A549 (cell line): ENCODE measurements around the gene LRRC28. TPM values are rescaled to one million over a fixed set of nuclear protein-coding genes. Genes with fewer than 3 reads are reported as not detected.

Source experiments
- ATAC-seq, 2 experiments: fragments of 200-7000 bp in 1 of 2; fragments of >200 bp in 1 of 2; cut with Nextera tagmentation in 1 of 2; cut with Tn5 transposase in 1 of 2; 3 replicates each; pipeline versions ENCODE4 v1.8.0 to v1.9.1; 2018 to 2020; ENCODE audit warnings: mild to moderate bottlenecking in 1 of 2, moderate library complexity in 1 of 2
- CTCF ChIA-PET: fragments of 300-600 bp; sonication (Branson Sonifier 250); formaldehyde crosslinking; extraction: SDS; loops from one replicate; lab custom pipeline; 2021; ENCODE audit warnings: antibody characterized with exemption, inconsistent platforms; lab: Yijun Ruan, JAX
- POLR2A ChIA-PET: fragments of 350-600 bp; formaldehyde crosslinking; extraction: SDS; loops from one replicate; lab custom pipeline; 2021; ENCODE audit warnings: antibody characterized with exemption, inconsistent platforms; lab: Yijun Ruan, JAX
- DNase-seq, 2 experiments: peaks; one replicate each; pipeline versions ENCODE4 v3.0.0 to v3.0.0-alpha.2; 2011 to 2016; ENCODE audit warnings: low read depth in 1 of 2, low spot score in 1 of 2
- FAIRE-seq: peaks from 2 replicates; lab custom pipeline; 2011; peaks lifted over from hg19 to GRCh38; lab: Jason Lieb, UNC
- H3K27ac ChIP-seq, 2 experiments: fragments of >200 bp; sonication (Bioruptor Twin); formaldehyde crosslinking; 3 replicates each; pipeline ENCODE4 v1.5.1; 2016 to 2017
- H3K4me1 ChIP-seq: fragments of >200 bp; sonication (Bioruptor Twin); formaldehyde crosslinking; 3 replicates; pipeline ENCODE4 v1.6.1; 2016
- H3K4me2 ChIP-seq: fragments of >200 bp; sonication (Bioruptor Twin); formaldehyde crosslinking; 3 replicates; pipeline ENCODE4 v1.6.1; 2016
- H3K4me3 ChIP-seq: fragments of >200 bp; sonication (Bioruptor Twin); formaldehyde crosslinking; 3 replicates; pipeline ENCODE4 v1.5.1; 2016
- H3K9me3 ChIP-seq: fragments of >200 bp; sonication (Bioruptor Twin); formaldehyde crosslinking; 3 replicates; pipeline ENCODE4 v1.6.1; 2016
- BCL3 ChIP-seq: fragments of >200 bp; sonication (Bioruptor Twin); formaldehyde crosslinking; IDR thresholded peaks from 3 replicates; pipeline ENCODE4 v1.6.1; 2016
- CHD4 ChIP-seq: fragments of 200-600 bp; sonication (generic); IDR thresholded peaks from 2 replicates; pipeline ENCODE4 v1.6.1; 2016; ENCODE audit warnings: antibody characterized with exemption, mild to moderate bottlenecking, borderline replicate concordance
- CTCF ChIP-seq: fragments of >200 bp; sonication (Bioruptor Twin); formaldehyde crosslinking; IDR thresholded peaks from 3 replicates; pipeline ENCODE4 v1.5.1; 2016
- GATA3 ChIP-seq: IDR thresholded peaks from 2 replicates; pipeline ENCODE4 v1.6.1; 2012; ENCODE audit warnings: borderline replicate concordance
- HDAC2 ChIP-seq: fragments of 200-600 bp; sonication (generic); IDR thresholded peaks from 2 replicates; pipeline ENCODE4 v1.6.1; 2016
- HMGXB4 ChIP-seq: fragments of 250-450 bp; sonication (Bioruptor Pico); IDR thresholded peaks from 2 replicates; pipeline ENCODE4 v1.5.0; 2021; ENCODE audit warnings: mild to moderate bottlenecking, moderate library complexity, borderline replicate concordance
- HOXB5 ChIP-seq: fragments of 250-450 bp; sonication (Bioruptor Pico); IDR thresholded peaks from 2 replicates; pipeline ENCODE4 v1.5.0; 2020; ENCODE audit warnings: mild to moderate bottlenecking, moderate library complexity
- JUN ChIP-seq, 2 experiments: fragments of >200 bp; sonication (Bioruptor Twin); formaldehyde crosslinking; IDR thresholded peaks; 2 replicates in 1 of 2; 3 replicates in 1 of 2; pipeline ENCODE4 v1.6.1; 2016 to 2017
- NFE2L2 ChIP-seq: fragments of 150-350 bp; conservative IDR thresholded peaks from 2 replicates; pipeline ENCODE4 v1.6.1; 2014; ENCODE audit warnings: low read length
- NR3C1 ChIP-seq: fragments of >200 bp; sonication (Bioruptor Twin); formaldehyde crosslinking; IDR thresholded peaks from 3 replicates; pipeline ENCODE4 v1.6.1; 2017
- PHF8 ChIP-seq: fragments of 200-600 bp; sonication (generic); IDR thresholded peaks from 2 replicates; pipeline ENCODE4 v1.6.1; 2016; ENCODE audit warnings: low read depth, mild to moderate bottlenecking, antibody characterized with exemption, moderate library complexity, borderline replicate concordance
- POLR2A ChIP-seq: IDR thresholded peaks from 2 replicates; pipeline ENCODE4 v1.6.1; 2012; ENCODE audit warnings: mild to moderate bottlenecking, low read length
- REST ChIP-seq: fragments of 200-600 bp; sonication (generic); IDR thresholded peaks from 2 replicates; pipeline ENCODE4 v1.6.1; 2016; ENCODE audit warnings: antibody characterized with exemption, mild to moderate bottlenecking, moderate library complexity
- RFX5 ChIP-seq: fragments of 450-650 bp; IDR thresholded peaks from 2 replicates; pipeline ENCODE4 v1.7.1; 2014; ENCODE audit warnings: antibody characterized with exemption, mild to moderate bottlenecking, moderate library complexity
- TP53 ChIP-seq: fragments of 250-450 bp; sonication (Bioruptor Pico); IDR thresholded peaks from 2 replicates; pipeline ENCODE4 v1.5.0; 2021; ENCODE audit warnings: mild to moderate bottlenecking, moderate library complexity
- ZC3H11A ChIP-seq: fragments of 450-650 bp; IDR thresholded peaks from 2 replicates; pipeline ENCODE4 v1.6.1; 2014; ENCODE audit warnings: antibody characterized with exemption, mild to moderate bottlenecking
- ZFP36 ChIP-seq: fragments of 450-650 bp; IDR thresholded peaks from 2 replicates; pipeline ENCODE4 v1.6.1; 2014; ENCODE audit warnings: borderline replicate concordance; ENCODE audit not compliant: partially characterized antibody
- ZNF302 ChIP-seq: fragments of 250-450 bp; sonication (Bioruptor Pico); IDR thresholded peaks from 2 replicates; pipeline ENCODE4 v1.9.0; 2021; ENCODE audit warnings: inconsistent platforms, mild to moderate bottlenecking, moderate library complexity
- WGBS: methylation state at CpG from one replicate; pipeline ENCODE4 v1.1.6; 2017; ENCODE audit errors: missing lambda C conversion rate; 5-methylcytosine and 5-hydroxymethylcytosine counted together
- polyA plus RNA-seq, 4 experiments: library from polyadenylated mRNA; depleted of rRNA in 3 of 4; stranded (reverse); fragments of >200 nt; fragmentation: RNase III in 1 of 4; extraction: RNeasy Plus Mini Kit Qiagen cat#74134 plus additional on column Dnase treatment in 1 of 4; gene quantifications; 2 replicates in 3 of 4; 3 replicates in 1 of 4; pipeline ENCODE4 v1.2.3, GENCODE V29; 2011 to 2017

LRRC28 gene
- polyA plus RNA-seq, 2 of the 4 experiments (the other 2 are of a cell fraction): 19.6 to 62.4 TPM

GRCh38 chr15:99210334-99210733 lies 40.9 kb upstream of the LRRC28 start:
- ATAC-seq: no peak
- no peak for TF ChIP-seq RFX5
- no peak for DNase-seq
- FAIRE-seq: no peak
- CTCF ChIA-PET: interaction anchor here (1.0 to 18.4 kb wide), 5 partner anchors 15 to 768 kb away, joined by 3 to 372 read pairs (median 5); partner anchors contain the start of gene SYNM
- H3K27ac ChIP-seq: no peak overlapping the region
- H3K4me3 ChIP-seq: no peak overlapping the region
- no peak overlapping the region for H3K4me2 ChIP-seq
- POLR2A ChIA-PET: no interaction called here
- H3K4me1 ChIP-seq: peaks cover 16% of the 10 kb centered on the region
- H3K9me3 ChIP-seq: peaks cover 6% of the 10 kb centered on the region; the same call in 1 of the 3 replicates

GRCh38 chr15:99211926-99212325 lies 39.4 kb upstream of the LRRC28 start:
- POLR2A ChIA-PET: no interaction called here
- no peak overlapping the region for H3K4me3 ChIP-seq
- FAIRE-seq (peak; percentile 36), ATAC-seq (peak; percentile 44 to 48; a peak in 4 of 6 replicates), DNase-seq (peak in 1 of 2 experiments; percentile 51)
- H3K27ac ChIP-seq: 0 out of 6 replicates have a peak overlapping the region, but pooled peaks of 1 of the 2 experiments have one; percentile 0
- no peak overlapping the region for H3K4me2 ChIP-seq
- WGBS: 67% methylated on average over 4 of the region's 4 CpGs
- no peak for TF ChIP-seq NR3C1
- no peak for TF ChIP-seq TP53 (CRISPR knock-in tag)
- no peak for TF ChIP-seq HMGXB4 (CRISPR knock-in tag)
- TF ChIP-seq ZNF302 (CRISPR knock-in tag): no peak
- no peak for TF ChIP-seq ZC3H11A
- no peak for TF ChIP-seq GATA3
- TF ChIP-seq REST: no peak
- no peak for TF ChIP-seq ZFP36
- no peak for TF ChIP-seq HOXB5
- TF ChIP-seq BCL3: no peak
- TF ChIP-seq CHD4: no peak
- no peak for TF ChIP-seq PHF8
- TF ChIP-seq POLR2A: no peak
- TF ChIP-seq NFE2L2: no peak
- TF ChIP-seq JUN (IDR thresholded peaks at IDR 0.05): no peak
- no peak for TF ChIP-seq RFX5
- TF ChIP-seq CTCF: no peak
- TF ChIP-seq HDAC2: no peak
- H3K9me3 ChIP-seq: no peaks in the 10 kb centered on the region
- H3K4me1 ChIP-seq: peaks cover 16% of the 10 kb centered on the region
- CTCF ChIA-PET: interaction anchor here (1.4 to 18.4 kb wide), 6 partner anchors 11 to 769 kb away, joined by 3 to 372 read pairs (median 14); partner anchors contain the start of gene SYNM
